ENCODE results near the gene LBH. TPM values are rescaled to one million over a fixed set of nuclear protein-coding genes. Genes with fewer than 3 reads are reported as not detected.

The LBH gene
- polyA plus RNA-seq, 1 of the 3 experiments (the other 2 are of a cell fraction), result 22.8 TPM

GRCh38 chr2:30282081-30282480 lies 50.7 kb downstream of the LBH start:
- POLR2A ChIA-PET, result no interaction called here

GRCh38 chr2:30282721-30283120 lies 51.4 kb downstream of the LBH start:
- H4K20me1 ChIP-seq (ENCODE audit: insufficient read depth), result no peaks in the 10 kb centered on the region
- POLR2A ChIA-PET, result no interaction called here
- CTCF ChIA-PET, result interaction anchor here (0.9 to 1.1 kb wide), 2 partner anchors 15 to 429 kb away, joined by 3 read pairs; no protein-coding TSS in a partner anchor
- H3F3A ChIP-seq (replicated peaks; ENCODE audit: insufficient read depth), result no peaks in the 10 kb centered on the region
- DNase-seq, result no peak
- no peaks in the 10 kb centered on the region for H3K9me2 ChIP-seq
- H3K4me2 ChIP-seq, result no peak overlapping the region
- H3K9me3 ChIP-seq, result no peaks in the 10 kb centered on the region
- no peaks in the 10 kb centered on the region for H3K79me2 ChIP-seq (ENCODE audit: insufficient read depth)
- no peaks in the 10 kb centered on the region; a peak in 1 of 4 replicates for H3K4me1 ChIP-seq (ENCODE audit: control insufficient read depth in 1 of 2, insufficient read depth in 2 of 2, low read depth in 1 of 2, low read length in 1 of 2)
- H3K27ac ChIP-seq (ENCODE audit: low read depth in 2 of 2, low read length in 1 of 2), result no peak overlapping the region
- no peak overlapping the region for H3K9ac ChIP-seq
- no peaks in the 10 kb centered on the region for H3K27me3 ChIP-seq (ENCODE audit: insufficient read depth)
- H3K4me3 ChIP-seq (ENCODE audit: low read depth in 2 of 2, low read length in 1 of 2), result no peak overlapping the region
- H2AFZ ChIP-seq (ENCODE audit: low read depth), result no peak overlapping the region
- H3K36me3 ChIP-seq (replicated peaks in 1 of 2; ENCODE audit: control insufficient read depth in 1 of 2, insufficient read depth in 2 of 2, low read length in 1 of 2), result no peaks in the 10 kb centered on the region
- 94% methylated on average over 4 of the region's 4 CpGs for WGBS (ENCODE audit: low lambda C conversion rate)
- TF ChIP-seq ZBTB33 (IDR thresholded peaks at IDR 0.05; ENCODE audit: borderline replicate concordance, low read depth) (no peak), REST (IDR thresholded peaks at IDR 0.05; ENCODE audit: low read depth, low read length) (no peak), POLR2AphosphoS5 (IDR thresholded peaks at IDR 0.05; ENCODE audit: low read depth, low read length) (no peak), MEF2A (IDR thresholded peaks at IDR 0.05; ENCODE audit: borderline replicate concordance, low read depth) (no peak), IRF3 (IDR thresholded peaks at IDR 0.05; ENCODE audit: low read depth, low read length) (no peak), TCF12 (IDR thresholded peaks at IDR 0.05) (no peak), GATA2 (CRISPR knock-in tag; IDR thresholded peaks at IDR 0.05) (no peak), USF1 (IDR thresholded peaks at IDR 0.05; ENCODE audit: borderline replicate concordance, low read depth) (no peak), ELF1 (IDR thresholded peaks at IDR 0.05) (no peak), EP300 (IDR thresholded peaks at IDR 0.05; ENCODE audit: borderline replicate concordance in 1 of 2, low read depth in 1 of 2, low read length in 1 of 2) (no peak)

More at GRCh38 chr2:30282081-30282480, 50.7 kb downstream of the LBH start:
- H3K27ac ChIP-seq (ENCODE audit: low read depth in 2 of 2, low read length in 1 of 2), result no peak overlapping the region
- DNase-seq, result no peak
- H3K9ac ChIP-seq, result no peak overlapping the region
- H2AFZ ChIP-seq (ENCODE audit: low read depth), result no peak overlapping the region
- H4K20me1 ChIP-seq (ENCODE audit: insufficient read depth), result no peaks in the 10 kb centered on the region
- no peak overlapping the region for H3K4me3 ChIP-seq (ENCODE audit: low read depth in 2 of 2, low read length in 1 of 2)
- CTCF ChIA-PET, result interaction anchor here (0.9 to 1.3 kb wide), 2 partner anchors 16 to 430 kb away, joined by 3 to 5 read pairs; no protein-coding TSS in a partner anchor
- no peaks in the 10 kb centered on the region for H3K27me3 ChIP-seq (ENCODE audit: insufficient read depth)
- no peaks in the 10 kb centered on the region for H3K9me3 ChIP-seq
- WGBS (ENCODE audit: low lambda C conversion rate), result 69% methylated on average over 6 of the region's 6 CpGs
- H3K79me2 ChIP-seq (ENCODE audit: insufficient read depth), result no peaks in the 10 kb centered on the region
- no peaks in the 10 kb centered on the region; a peak in 1 of 4 replicates for H3K4me1 ChIP-seq (ENCODE audit: control insufficient read depth in 1 of 2, insufficient read depth in 2 of 2, low read depth in 1 of 2, low read length in 1 of 2)
- no peaks in the 10 kb centered on the region for H3K36me3 ChIP-seq (replicated peaks in 1 of 2; ENCODE audit: control insufficient read depth in 1 of 2, insufficient read depth in 2 of 2, low read length in 1 of 2)
- no peaks in the 10 kb centered on the region for H3K9me2 ChIP-seq
- no peak overlapping the region for H3K4me2 ChIP-seq
- no peaks in the 10 kb centered on the region for H3F3A ChIP-seq (replicated peaks; ENCODE audit: insufficient read depth)
- TF ChIP-seq TCF12 (IDR thresholded peaks at IDR 0.05), result no peak
- TF ChIP-seq ELF1 (IDR thresholded peaks at IDR 0.05), result no peak
- TF ChIP-seq MAX (IDR thresholded peaks at IDR 0.05; ENCODE audit: low read depth), result no peak
- no peak for TF ChIP-seq ZBTB33 (IDR thresholded peaks at IDR 0.05; ENCODE audit: borderline replicate concordance, low read depth)
- no peak for TF ChIP-seq RFX5 (IDR thresholded peaks at IDR 0.05; ENCODE audit: low read length)
- no peak for TF ChIP-seq TAF1 (IDR thresholded peaks at IDR 0.05; ENCODE audit: borderline replicate concordance, low read depth, low read length)
- TF ChIP-seq MEF2A (IDR thresholded peaks at IDR 0.05; ENCODE audit: borderline replicate concordance, low read depth), result no peak
- no peak for TF ChIP-seq FOXM1 (IDR thresholded peaks at IDR 0.05; ENCODE audit: low read depth)
- no peak for TF ChIP-seq SMC3 (IDR thresholded peaks at IDR 0.05; ENCODE audit: low read depth, low read length)
- no peak for TF ChIP-seq RAD21 (IDR thresholded peaks at IDR 0.05; ENCODE audit: low read length)

All from SK-N-SH (cell line).